ENCODE measurements around the gene NEK2.
"Not testable (repeated sequence)": the region's sequence is repeated elsewhere in the genome, so short reads cannot be mapped to it uniquely, and the experiment has no call there.

NEK2 gene

DNA sequence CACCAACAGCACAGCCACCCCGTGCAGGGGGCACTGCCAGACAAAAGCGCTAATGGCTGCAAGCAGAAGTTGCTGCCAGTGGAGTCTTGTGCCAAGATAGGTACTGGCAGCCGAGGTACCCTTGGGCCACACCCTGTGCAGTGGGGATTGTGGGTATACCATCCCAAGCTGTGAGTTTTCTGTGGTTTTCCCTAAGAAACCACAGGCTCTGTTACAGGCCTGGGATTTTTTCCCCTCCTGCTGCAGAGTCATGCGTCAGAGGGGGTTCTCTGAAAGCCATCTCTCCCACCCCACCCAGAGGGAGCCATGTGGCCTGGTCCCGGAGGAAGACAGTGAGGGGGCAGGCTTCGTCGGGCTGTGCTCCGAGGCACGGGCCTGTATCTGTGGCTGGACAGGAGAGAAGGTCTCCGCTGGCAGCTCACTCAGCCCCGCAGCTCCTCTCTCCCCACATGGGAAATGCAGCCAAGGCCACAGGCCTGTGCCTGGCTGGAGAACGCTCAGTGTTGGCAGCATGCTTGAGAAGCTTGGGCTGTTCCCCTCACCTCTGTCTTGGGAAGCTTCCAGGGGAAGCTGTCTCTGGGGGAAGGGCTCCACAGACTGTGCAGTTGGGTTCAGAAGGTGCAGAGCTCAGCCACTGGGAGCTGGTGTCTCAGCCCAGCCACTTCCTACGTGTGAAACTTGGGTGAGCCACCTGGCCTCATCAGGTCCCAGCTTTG is 42.5 kb downstream of the NEK2 start:
- no peak for DNase-seq (ENCODE audit: low spot score)

GRCh38 chr1:211632117-211632807 is 43.2 kb downstream of the NEK2 start:
- DNase-seq (ENCODE audit: low spot score): no peak

- DNase-seq (ENCODE audit: low spot score): no peak
These were observed 44.3 kb downstream of the NEK2 start for GRCh38 chr1:211631168-211631567.

GRCh38 chr1:211630236-211631081 is 45.0 kb downstream of the NEK2 start:
- no peak for DNase-seq (ENCODE audit: low spot score)

GRCh38 chr1:211628417-211628816 is 47.0 kb downstream of the NEK2 start:
- no peak for DNase-seq (ENCODE audit: low spot score)

GRCh38 chr1:211627259-211627658 is 48.2 kb downstream of the NEK2 start:
- DNase-seq (ENCODE audit: low spot score): no peak

- DNase-seq (ENCODE audit: low spot score): not testable (repeated sequence)
These were observed 49.6 kb downstream of the NEK2 start for GRCh38 chr1:211625866-211626265.

- DNase-seq (ENCODE audit: low spot score): no peak
These were observed 50.4 kb downstream of the NEK2 start for GRCh38 chr1:211625040-211625439.

DNA sequence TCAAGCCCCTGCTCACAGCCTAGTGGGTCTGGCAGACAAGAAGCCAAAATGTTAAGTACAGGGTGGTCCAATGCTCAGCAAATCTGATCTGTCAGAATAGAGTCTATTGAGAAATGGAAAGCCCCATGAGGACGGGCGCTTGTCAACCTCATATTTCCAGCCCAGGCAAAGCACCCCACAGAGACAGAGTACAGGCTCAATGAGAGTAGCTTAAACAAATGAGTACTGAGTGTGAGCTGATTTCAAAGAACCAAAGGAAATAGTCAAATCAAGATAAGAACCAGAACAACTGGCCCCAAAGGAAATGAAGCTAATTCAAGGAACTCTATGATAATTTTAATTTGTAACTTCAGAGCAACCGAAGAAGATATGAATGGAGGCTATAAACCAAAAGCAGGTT is 51.9 kb downstream of the NEK2 start:
- DNase-seq (ENCODE audit: low spot score): no peak

GRCh38 chr1:211621447-211622198 is 53.8 kb downstream of the NEK2 start:
- no peak for DNase-seq (ENCODE audit: low spot score)

DNA sequence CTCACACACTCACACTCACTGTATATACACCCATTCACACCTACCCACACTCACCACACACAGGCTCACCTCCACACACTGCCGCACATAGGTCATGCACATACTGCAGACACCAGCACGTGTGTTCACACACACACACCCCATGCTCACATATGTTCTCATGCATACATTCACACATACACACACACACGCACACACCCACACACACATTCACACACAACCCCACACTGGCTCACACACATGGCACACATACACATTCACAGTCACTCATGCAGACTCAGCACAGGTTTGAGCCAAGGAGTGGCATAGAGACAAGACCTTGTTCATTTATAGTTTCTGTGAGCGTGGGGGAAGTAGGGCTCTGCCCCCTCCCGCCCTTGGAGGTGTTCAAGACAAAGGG is 55.3 kb downstream of the NEK2 start:
- DNase-seq (ENCODE audit: low spot score): no peak

DNA sequence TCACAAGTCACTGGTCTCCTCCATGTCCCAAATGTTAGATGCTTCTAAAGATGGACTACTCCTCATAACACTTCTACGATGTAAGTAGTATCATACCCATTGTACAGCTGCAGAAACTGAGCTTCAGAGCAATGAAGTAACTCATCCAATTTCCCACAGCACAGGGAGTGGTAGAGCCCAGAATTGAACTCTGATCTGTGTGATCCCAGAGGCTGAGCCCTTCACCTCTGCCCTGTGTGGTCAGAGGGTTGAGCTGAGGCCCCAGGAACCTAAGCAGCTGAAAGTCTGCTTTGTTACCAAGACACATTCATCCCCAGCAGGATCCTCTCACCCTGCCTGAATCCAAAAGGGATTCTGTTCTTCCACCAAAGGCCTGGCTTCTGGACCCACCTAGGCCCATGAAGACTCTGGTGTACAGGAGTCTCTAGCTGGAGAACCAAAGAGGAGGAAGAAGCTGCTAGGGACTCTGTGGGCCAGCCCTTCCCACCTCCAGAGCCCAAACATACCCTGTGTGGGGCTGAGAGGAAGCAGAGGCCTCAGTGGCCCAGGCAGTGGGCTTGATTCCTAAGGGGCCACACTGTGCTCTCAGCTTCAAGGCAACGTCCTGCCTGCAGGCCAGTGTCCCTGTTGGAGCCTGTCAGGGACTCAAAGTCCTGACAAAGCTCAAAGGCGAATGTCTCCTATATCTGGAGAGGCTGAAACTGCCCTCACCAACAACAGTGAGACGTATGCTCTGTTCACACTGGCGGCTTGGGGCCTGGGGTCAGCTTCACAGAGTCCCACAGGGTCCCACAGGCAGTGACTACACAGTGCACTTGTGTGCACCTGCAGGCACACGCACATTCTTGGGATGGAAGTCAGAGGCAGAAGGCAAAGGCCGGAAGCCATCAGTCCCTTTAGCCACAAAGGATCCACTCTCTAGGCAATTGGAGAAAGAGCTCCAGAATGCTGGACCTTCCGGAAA is 56.1 kb downstream of the NEK2 start:
- no peak for DNase-seq (ENCODE audit: low spot score)

GRCh38 chr1:211616965-211617297 is 58.5 kb downstream of the NEK2 start:
- no peak for DNase-seq (ENCODE audit: low spot score)

- no peak for DNase-seq (ENCODE audit: low spot score)
These were observed 59.0 kb downstream of the NEK2 start for GRCh38 chr1:211616231-211616964.

GRCh38 chr1:211614615-211615014 is 60.8 kb downstream of the NEK2 start:
- DNase-seq (ENCODE audit: low spot score): no peak

- DNase-seq (ENCODE audit: low spot score): no peak
These were observed 61.5 kb downstream of the NEK2 start for GRCh38 chr1:211613951-211614350.

- no peak for DNase-seq (ENCODE audit: low spot score)
These were observed 62.1 kb downstream of the NEK2 start for GRCh38 chr1:211613108-211613947.

GRCh38 chr1:211612786-211613107 is 62.7 kb downstream of the NEK2 start:
- DNase-seq (ENCODE audit: low spot score): no peak
